Measurements from ENCODE around the gene SF1. TPM values are rescaled to one million over a fixed set of nuclear protein-coding genes. Genes with fewer than 3 reads are reported as not detected.

Gene SF1
- total and polyA plus RNA-seq, 2 of the 4 experiments (the other 2 are of a cell fraction), result 56.8 to 88.0 TPM

DNA sequence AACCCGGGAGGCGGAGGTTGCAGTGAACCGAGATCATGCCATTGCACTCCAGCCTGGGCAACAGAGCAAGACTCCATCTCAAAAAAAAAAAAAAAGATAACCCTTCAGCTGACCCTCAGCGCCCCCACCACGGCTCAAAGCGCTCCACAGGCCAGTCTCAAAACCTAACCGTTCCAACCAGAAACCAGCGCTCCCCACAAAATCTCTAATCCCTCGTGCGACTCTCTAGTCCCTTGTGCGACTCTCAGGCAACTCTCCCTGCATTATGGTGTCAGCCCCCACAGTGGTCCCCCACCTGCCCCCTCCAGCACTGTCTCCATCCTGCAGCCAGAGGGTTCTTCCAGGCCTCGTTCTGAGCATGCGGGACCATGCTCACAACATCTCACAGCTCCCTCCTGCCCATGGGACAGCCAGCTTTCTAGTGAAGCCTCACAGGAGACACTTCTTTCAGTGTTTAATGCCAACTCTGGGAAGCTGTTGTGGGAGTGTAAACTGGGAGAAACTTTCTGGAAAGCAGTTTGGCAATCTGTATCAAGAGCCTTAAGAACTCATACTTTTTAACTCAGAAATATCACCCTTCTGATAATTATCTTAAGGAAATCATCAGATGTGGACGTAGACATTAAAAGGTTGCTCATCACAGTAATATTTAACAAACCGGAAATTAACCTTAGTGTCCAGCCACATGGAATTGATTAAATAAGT, 30.2 kb downstream of the SF1 start:
- H2AFZ ChIP-seq (replicated peaks; ENCODE audit: low read length, poor library complexity), result peak overlapping the region; percentile 85
- peaks cover 7% of the 10 kb centered on the region for H3K9me1 ChIP-seq (ENCODE audit: insufficient read depth, low read length)
- dilution Hi-C loops (cut with HindIII; ENCODE audit: low sequenced_read_pairs, unreplicated experiment) (no loop called here), intact Hi-C loops (cut with micrococcal nuclease) (no loop called here), in situ Hi-C loops (cut with MboI; ENCODE audit: low sequenced_read_pairs) (no loop called here)
- ATAC-seq (ENCODE audit: low read depth) (peak; percentile 11), DNase-seq (peak; percentile 66)
- H3K36me3 ChIP-seq (ENCODE audit: control insufficient read depth, insufficient read depth, low read length), result no peaks in the 10 kb centered on the region
- H3K27ac ChIP-seq (ENCODE audit: insufficient read depth, low read length), result peak overlapping the region; percentile 47; the same call in 1 of the 2 replicates
- ChIA-PET CTCF (no interaction called here), POLR2A (ENCODE audit: unreplicated experiment) (no interaction called here)
- H3K56ac ChIP-seq (ENCODE audit: extremely low read depth, insufficient read depth, low read length), result 0 out of 2 replicates have a peak overlapping the region, but pooled peaks have one; percentile 26
- H2BK120ac ChIP-seq (ENCODE audit: low read depth, low read length), result peak overlapping the region; percentile 93
- H4K8ac ChIP-seq (ENCODE audit: low read depth in 2 of 2, low read length in 2 of 2), result peak overlapping the region in 1 of 2 experiments; percentile 41; a peak in 1 of 4 replicates
- H3K23ac ChIP-seq (ENCODE audit: low read depth, low read length), result no peak overlapping the region
- peak overlapping the region; percentile 65 for H2AK9ac ChIP-seq (replicated peaks; ENCODE audit: low read depth, low read length, poor library complexity)
- no peak overlapping the region for H3K4me2 ChIP-seq (ENCODE audit: low read depth, low read length)
- H3K79me1 ChIP-seq (ENCODE audit: low read depth in 1 of 2, low read length in 2 of 2), result no peaks in the 10 kb centered on the region
- peak overlapping the region; percentile 83; the same call in 1 of the 3 replicates for H2BK15ac ChIP-seq (ENCODE audit: low read depth, low read length)
- peak overlapping the region; percentile 58 for H4K91ac ChIP-seq (ENCODE audit: insufficient read depth, low read depth, low read length)
- H2AK5ac ChIP-seq (ENCODE audit: low read depth, low read length), result peak overlapping the region; percentile 91
- TF ChIP-seq RFX5 (IDR thresholded peaks at IDR 0.05; ENCODE audit: low read depth, low read length), result no peak
- TF ChIP-seq SMC3 (IDR thresholded peaks at IDR 0.05; ENCODE audit: low read depth, low read length), result no peak
- TF ChIP-seq NFE2L2 (IDR thresholded peaks at IDR 0.05; ENCODE audit: low read depth, low read length), result no peak
- TF ChIP-seq POLR2A (IDR thresholded peaks at IDR 0.05; ENCODE audit: low read depth, low read length), result no peak
- no peak for TF ChIP-seq ELK1 (IDR thresholded peaks at IDR 0.05; ENCODE audit: borderline replicate concordance, low read depth, low read length)
- TF ChIP-seq CEBPB (IDR thresholded peaks at IDR 0.05; ENCODE audit: low read depth, low read length), result peak; percentile 58; the same call in 1 of the 2 replicates
- TF ChIP-seq, protein P1, sequence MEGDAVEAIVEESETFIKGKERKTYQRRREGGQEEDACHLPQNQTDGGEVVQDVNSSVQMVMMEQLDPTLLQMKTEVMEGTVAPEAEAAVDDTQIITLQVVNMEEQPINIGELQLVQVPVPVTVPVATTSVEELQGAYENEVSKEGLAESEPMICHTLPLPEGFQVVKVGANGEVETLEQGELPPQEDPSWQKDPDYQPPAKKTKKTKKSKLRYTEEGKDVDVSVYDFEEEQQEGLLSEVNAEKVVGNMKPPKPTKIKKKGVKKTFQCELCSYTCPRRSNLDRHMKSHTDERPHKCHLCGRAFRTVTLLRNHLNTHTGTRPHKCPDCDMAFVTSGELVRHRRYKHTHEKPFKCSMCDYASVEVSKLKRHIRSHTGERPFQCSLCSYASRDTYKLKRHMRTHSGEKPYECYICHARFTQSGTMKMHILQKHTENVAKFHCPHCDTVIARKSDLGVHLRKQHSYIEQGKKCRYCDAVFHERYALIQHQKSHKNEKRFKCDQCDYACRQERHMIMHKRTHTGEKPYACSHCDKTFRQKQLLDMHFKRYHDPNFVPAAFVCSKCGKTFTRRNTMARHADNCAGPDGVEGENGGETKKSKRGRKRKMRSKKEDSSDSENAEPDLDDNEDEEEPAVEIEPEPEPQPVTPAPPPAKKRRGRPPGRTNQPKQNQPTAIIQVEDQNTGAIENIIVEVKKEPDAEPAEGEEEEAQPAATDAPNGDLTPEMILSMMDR (conservative IDR thresholded peaks at IDR 0.05; ENCODE audit: low read depth, low read length), result no peak
- WGBS, 2 experiments (ENCODE audit: extremely low coverage in 2 of 2, insufficient read length in 1 of 2), result no CpG with 5 or more reads among the region's 15 CpGs
- no peak overlapping the region for H3K9ac ChIP-seq (ENCODE audit: low read depth, low read length)
- H3K4me3 ChIP-seq (ENCODE audit: insufficient read depth, low read depth, low read length), result no peak overlapping the region
- H2BK5ac ChIP-seq (ENCODE audit: low read depth, low read length, poor library complexity, severe bottlenecking), result peak overlapping the region; percentile 37
- peak overlapping the region; percentile 87 for H3K4ac ChIP-seq (ENCODE audit: low read depth, low read length)
- H3K9me3 ChIP-seq (ENCODE audit: control insufficient read depth, insufficient read depth, low read length), result no peaks in the 10 kb centered on the region
- peaks cover 24% of the 10 kb centered on the region for H3K27me3 ChIP-seq (ENCODE audit: control insufficient read depth, insufficient read depth, low read length)
- peak overlapping the region; percentile 95 for H2BK20ac ChIP-seq (ENCODE audit: low read depth, low read length)
- peak overlapping the region; percentile 3; the same call in 1 of the 2 replicates for H4K5ac ChIP-seq (ENCODE audit: low read depth, low read length)
- H4K20me1 ChIP-seq (ENCODE audit: insufficient read depth, low read length), result peaks cover 3% of the 10 kb centered on the region; the same call in 1 of the 2 replicates
- peaks cover 12% of the 10 kb centered on the region for H3K4me1 ChIP-seq (ENCODE audit: control insufficient read depth, insufficient read depth, low read length)
- H3K18ac ChIP-seq (ENCODE audit: low read depth, low read length), result peak overlapping the region; percentile 7; the same call in 1 of the 2 replicates
- no TSS peak for BruUV-seq (replicated peaks)
- peak overlapping the region; percentile 92 for H3K14ac ChIP-seq (replicated peaks; ENCODE audit: low read depth, low read length)
